Anterior cingulate cortex (tissue), 58 donors: ENCODE data around the gene RPL35.

Experiments
- DNase-seq, 58 donors: peaks; one replicate each; lab custom pipeline; 2025; lab: John Stamatoyannopoulos, UW

RPL35 gene

GRCh38 chr9:124829334-124829669 lies 32.5 kb downstream of the RPL35 start:
- DNase-seq: no peak

GRCh38 chr9:124828489-124829333 lies 33.0 kb downstream of the RPL35 start:
- DNase-seq: no peak

- DNase-seq: no peak
Measured at GRCh38 chr9:124820698-124821623, 40.8 kb downstream of the RPL35 start.

- DNase-seq: no peak
Measured at GRCh38 chr9:124818431-124819281, 43.1 kb downstream of the RPL35 start.

- DNase-seq: no peak
Measured at GRCh38 chr9:124815601-124816000, 46.2 kb downstream of the RPL35 start.

GRCh38 chr9:124814164-124814535 lies 47.6 kb downstream of the RPL35 start:
- no peak for DNase-seq

GRCh38 chr9:124813501-124814163 lies 48.1 kb downstream of the RPL35 start:
- no peak for DNase-seq

GRCh38 chr9:124813041-124813440 lies 48.7 kb downstream of the RPL35 start:
- no peak for DNase-seq

- no peak for DNase-seq
Measured at GRCh38 chr9:124812441-124812876, 49.3 kb downstream of the RPL35 start.

GRCh38 chr9:124810663-124811355 lies 50.9 kb downstream of the RPL35 start:
- DNase-seq: no peak

- DNase-seq: no peak
Measured at GRCh38 chr9:124809741-124810500, 51.8 kb downstream of the RPL35 start.

- no peak for DNase-seq
Measured at GRCh38 chr9:124809211-124809610, 52.5 kb downstream of the RPL35 start.

GRCh38 chr9:124808246-124808956 lies 53.4 kb downstream of the RPL35 start:
- DNase-seq: no peak
